A549 (cell line): ENCODE measurements around the gene AIRE. TPM values are rescaled to one million over a fixed set of nuclear protein-coding genes. Genes with fewer than 3 reads are reported as not detected.

Source experiments
- ATAC-seq, 2 experiments: fragments of 200-7000 bp in 1 of 2; fragments of >200 bp in 1 of 2; cut with Nextera tagmentation in 1 of 2; cut with Tn5 transposase in 1 of 2; 3 replicates each; pipeline versions ENCODE4 v1.8.0 to v1.9.1; 2018 to 2020; ENCODE audit warnings: mild to moderate bottlenecking in 1 of 2, moderate library complexity in 1 of 2
- CTCF ChIA-PET: fragments of 300-600 bp; sonication (Branson Sonifier 250); formaldehyde crosslinking; extraction: SDS; loops from one replicate; lab custom pipeline; 2021; ENCODE audit warnings: antibody characterized with exemption, inconsistent platforms; lab: Yijun Ruan, JAX
- POLR2A ChIA-PET: fragments of 350-600 bp; formaldehyde crosslinking; extraction: SDS; loops from one replicate; lab custom pipeline; 2021; ENCODE audit warnings: antibody characterized with exemption, inconsistent platforms; lab: Yijun Ruan, JAX
- DNase-seq, 2 experiments: peaks; one replicate each; pipeline versions ENCODE4 v3.0.0 to v3.0.0-alpha.2; 2011 to 2016; ENCODE audit warnings: low read depth in 1 of 2, low spot score in 1 of 2
- FAIRE-seq: peaks from 2 replicates; lab custom pipeline; 2011; peaks lifted over from hg19 to GRCh38; lab: Jason Lieb, UNC
- H3K27ac ChIP-seq, 2 experiments: fragments of >200 bp; sonication (Bioruptor Twin); formaldehyde crosslinking; 3 replicates each; pipeline ENCODE4 v1.5.1; 2016 to 2017
- H3K4me1 ChIP-seq: fragments of >200 bp; sonication (Bioruptor Twin); formaldehyde crosslinking; 3 replicates; pipeline ENCODE4 v1.6.1; 2016
- H3K4me2 ChIP-seq: fragments of >200 bp; sonication (Bioruptor Twin); formaldehyde crosslinking; 3 replicates; pipeline ENCODE4 v1.6.1; 2016
- H3K4me3 ChIP-seq: fragments of >200 bp; sonication (Bioruptor Twin); formaldehyde crosslinking; 3 replicates; pipeline ENCODE4 v1.5.1; 2016
- H3K9me3 ChIP-seq: fragments of >200 bp; sonication (Bioruptor Twin); formaldehyde crosslinking; 3 replicates; pipeline ENCODE4 v1.6.1; 2016
- BHLHE40 ChIP-seq: IDR thresholded peaks from 2 replicates; pipeline ENCODE4 v1.6.1; 2012; ENCODE audit warnings: low read depth, low read length, inconsistent platforms
- CHD2 ChIP-seq: fragments of 150-350 bp; IDR thresholded peaks from 2 replicates; pipeline ENCODE4 v1.6.1; 2014; ENCODE audit warnings: low read length; ENCODE audit not compliant: partially characterized antibody
- EHF ChIP-seq: fragments of 250-450 bp; sonication (Bioruptor Pico); IDR thresholded peaks from 2 replicates; pipeline ENCODE4 v1.5.0; 2020; ENCODE audit warnings: mild to moderate bottlenecking
- ESRRA ChIP-seq: fragments of 150-350 bp; IDR thresholded peaks from 2 replicates; pipeline ENCODE4 v1.6.1; 2014; ENCODE audit warnings: mild to moderate bottlenecking, low read length, borderline replicate concordance
- GATA3 ChIP-seq: IDR thresholded peaks from 2 replicates; pipeline ENCODE4 v1.6.1; 2012; ENCODE audit warnings: borderline replicate concordance
- HDAC2 ChIP-seq: fragments of 200-600 bp; sonication (generic); IDR thresholded peaks from 2 replicates; pipeline ENCODE4 v1.6.1; 2016
- HES2 ChIP-seq: fragments of >200 bp; sonication (Bioruptor Twin); formaldehyde crosslinking; IDR thresholded peaks from 2 replicates; pipeline ENCODE4 v1.6.1; 2016
- HEYL ChIP-seq: fragments of 250-450 bp; sonication (Bioruptor Pico); IDR thresholded peaks from 2 replicates; pipeline ENCODE4 v1.8.0; 2021; ENCODE audit warnings: mild to moderate bottlenecking, moderate library complexity
- HOXA7 ChIP-seq: fragments of 250-450 bp; sonication (Bioruptor Pico); IDR thresholded peaks from 2 replicates; pipeline ENCODE4 v1.5.0; 2020; ENCODE audit warnings: mild to moderate bottlenecking, moderate library complexity
- HOXB13 ChIP-seq: fragments of 250-450 bp; sonication (Bioruptor Pico); IDR thresholded peaks from 2 replicates; pipeline ENCODE4 v1.5.0; 2020; ENCODE audit warnings: low read depth, mild to moderate bottlenecking, moderate library complexity
- MAFK ChIP-seq: fragments of 450-650 bp; IDR thresholded peaks from 2 replicates; pipeline ENCODE4 v1.6.1; 2014; ENCODE audit not compliant: partially characterized antibody
- MAX ChIP-seq: IDR thresholded peaks from 2 replicates; pipeline ENCODE4 v1.6.1; 2012
- NPAS2 ChIP-seq: fragments of 250-450 bp; sonication (Bioruptor Pico); IDR thresholded peaks from 2 replicates; pipeline ENCODE4 v1.8.0; 2022; ENCODE audit warnings: mild to moderate bottlenecking, moderate library complexity, borderline replicate concordance
- PBX3 ChIP-seq: IDR thresholded peaks from 2 replicates; pipeline ENCODE4 v1.6.1; 2012
- PHF8 ChIP-seq: fragments of 200-600 bp; sonication (generic); IDR thresholded peaks from 2 replicates; pipeline ENCODE4 v1.6.1; 2016; ENCODE audit warnings: low read depth, mild to moderate bottlenecking, antibody characterized with exemption, moderate library complexity, borderline replicate concordance
- RAD21 ChIP-seq, 2 experiments: fragments of >200 bp in 1 of 2; sonication (Bioruptor Twin) in 1 of 2; formaldehyde crosslinking in 1 of 2; IDR thresholded peaks in 1 of 2; conservative IDR thresholded peaks in 1 of 2; 2 replicates in 1 of 2; 3 replicates in 1 of 2; pipeline ENCODE4 v1.6.1; 2012 to 2018; ENCODE audit warnings: inconsistent platforms in 1 of 2
- RARB ChIP-seq: fragments of 250-450 bp; sonication (Bioruptor Pico); IDR thresholded peaks from 2 replicates; pipeline ENCODE4 v1.8.0; 2021; ENCODE audit warnings: mild to moderate bottlenecking, moderate library complexity
- RCOR1 ChIP-seq: fragments of 150-350 bp; IDR thresholded peaks from 2 replicates; pipeline ENCODE4 v1.6.1; 2014; ENCODE audit warnings: antibody characterized with exemption, low read length, low read depth
- REST ChIP-seq: fragments of 200-600 bp; sonication (generic); IDR thresholded peaks from 2 replicates; pipeline ENCODE4 v1.6.1; 2016; ENCODE audit warnings: antibody characterized with exemption, mild to moderate bottlenecking, moderate library complexity
- RNF2 ChIP-seq: fragments of 200-600 bp; sonication (generic); IDR thresholded peaks from 2 replicates; pipeline ENCODE4 v1.6.1; 2016; ENCODE audit warnings: low read depth, mild to moderate bottlenecking, antibody characterized with exemption, moderate library complexity, borderline replicate concordance
- SMC3 ChIP-seq: fragments of >200 bp; sonication (Bioruptor Twin); formaldehyde crosslinking; IDR thresholded peaks from 3 replicates; pipeline ENCODE4 v1.6.1; 2018; ENCODE audit warnings: inconsistent platforms
- SREBF2 ChIP-seq: fragments of 450-650 bp; IDR thresholded peaks from 2 replicates; pipeline ENCODE4 v1.6.1; 2014; ENCODE audit warnings: mild to moderate bottlenecking, moderate library complexity
- ZNF302 ChIP-seq: fragments of 250-450 bp; sonication (Bioruptor Pico); IDR thresholded peaks from 2 replicates; pipeline ENCODE4 v1.9.0; 2021; ENCODE audit warnings: inconsistent platforms, mild to moderate bottlenecking, moderate library complexity
- ZSCAN20 ChIP-seq: fragments of 250-450 bp; sonication (Bioruptor Pico); IDR thresholded peaks from 2 replicates; pipeline ENCODE4 v1.8.0; 2022; ENCODE audit warnings: mild to moderate bottlenecking, moderate library complexity
- WGBS: methylation state at CpG from one replicate; pipeline ENCODE4 v1.1.6; 2017; ENCODE audit errors: missing lambda C conversion rate; 5-methylcytosine and 5-hydroxymethylcytosine counted together
- polyA plus RNA-seq, 4 experiments: library from polyadenylated mRNA; depleted of rRNA in 3 of 4; stranded (reverse); fragments of >200 nt; fragmentation: RNase III in 1 of 4; extraction: RNeasy Plus Mini Kit Qiagen cat#74134 plus additional on column Dnase treatment in 1 of 4; gene quantifications; 2 replicates in 3 of 4; 3 replicates in 1 of 4; pipeline ENCODE4 v1.2.3, GENCODE V29; 2011 to 2017
- TF ChIP-seq, protein P1 (sequence below): fragments of 150-350 bp; IDR thresholded peaks from 2 replicates; pipeline ENCODE4 v1.6.1; 2014; ENCODE audit warnings: low read depth, mild to moderate bottlenecking, low read length
- TF ChIP-seq, protein P2 (sequence below): IDR thresholded peaks from 2 replicates; pipeline ENCODE4 v1.6.1; 2012; ENCODE audit warnings: low read depth, borderline replicate concordance

Gene AIRE
- polyA plus RNA-seq, 2 of the 4 experiments (the other 2 are of a cell fraction), result not detected

- no peak for TF ChIP-seq NPAS2 (CRISPR knock-in tag)
- no peak for TF ChIP-seq ZSCAN20 (CRISPR knock-in tag)
- TF ChIP-seq SREBF2, result no peak
- TF ChIP-seq EHF (CRISPR knock-in tag), result no peak
- no peak for TF ChIP-seq HOXB13
- no peak for TF ChIP-seq SMC3
- TF ChIP-seq GATA3, result no peak
- TF ChIP-seq PBX3, result no peak
These were observed 26.4 kb downstream of the AIRE start (continued) for GRCh38 chr21:44312089-44312488.

GRCh38 chr21:44312716-44313115, 27.0 kb downstream of the AIRE start:
- TF ChIP-seq GATA3 (no peak), HDAC2 (no peak), RARB (CRISPR knock-in tag) (no peak), BHLHE40 (no peak), RNF2 (no peak), RCOR1 (no peak), REST (no peak), MAX (no peak)
- TF ChIP-seq, protein P1, sequence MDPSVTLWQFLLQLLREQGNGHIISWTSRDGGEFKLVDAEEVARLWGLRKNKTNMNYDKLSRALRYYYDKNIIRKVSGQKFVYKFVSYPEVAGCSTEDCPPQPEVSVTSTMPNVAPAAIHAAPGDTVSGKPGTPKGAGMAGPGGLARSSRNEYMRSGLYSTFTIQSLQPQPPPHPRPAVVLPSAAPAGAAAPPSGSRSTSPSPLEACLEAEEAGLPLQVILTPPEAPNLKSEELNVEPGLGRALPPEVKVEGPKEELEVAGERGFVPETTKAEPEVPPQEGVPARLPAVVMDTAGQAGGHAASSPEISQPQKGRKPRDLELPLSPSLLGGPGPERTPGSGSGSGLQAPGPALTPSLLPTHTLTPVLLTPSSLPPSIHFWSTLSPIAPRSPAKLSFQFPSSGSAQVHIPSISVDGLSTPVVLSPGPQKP, result no peak
- CTCF ChIA-PET, result interaction anchor here (1.6 kb wide), 1 partner anchor 25 kb away, joined by 4 read pairs; no protein-coding TSS in a partner anchor
- Histone ChIP-seq H3K9me3 (no peaks in the 10 kb centered on the region), H3K4me3 (no peak overlapping the region), H3K4me1 (no peaks in the 10 kb centered on the region), H3K27ac (no peak overlapping the region), H3K4me2 (no peak overlapping the region)
- WGBS, result 93% methylated on average over 9 of the region's 19 CpGs
- FAIRE-seq (no peak), DNase-seq (no peak), ATAC-seq (no peak)
- POLR2A ChIA-PET, result no interaction called here

GRCh38 chr21:44313451-44313850, 27.8 kb downstream of the AIRE start:
- no CpG with 5 or more reads among the region's 13 CpGs for WGBS
- ATAC-seq (no peak), DNase-seq (no peak), FAIRE-seq (no peak)
- Histone ChIP-seq H3K4me3 (no peak overlapping the region), H3K4me2 (no peak overlapping the region), H3K9me3 (no peaks in the 10 kb centered on the region), H3K4me1 (no peaks in the 10 kb centered on the region), H3K27ac (no peak overlapping the region)
- POLR2A ChIA-PET, result no interaction called here
- CTCF ChIA-PET, result interaction anchor here (1.6 to 3.1 kb wide), 2 partner anchors 8 to 24 kb away, joined by 4 to 15 read pairs; no protein-coding TSS in a partner anchor
- no peak for TF ChIP-seq ZNF302 (CRISPR knock-in tag)
- no peak for TF ChIP-seq GATA3
- no peak for TF ChIP-seq RAD21 (conservative IDR thresholded peaks at IDR 0.05 in 1 of 2, IDR thresholded peaks at IDR 0.05 in 1 of 2)
- no peak for TF ChIP-seq HEYL
- TF ChIP-seq MAX, result no peak
- TF ChIP-seq SREBF2, result no peak
- no peak for TF ChIP-seq PHF8
- TF ChIP-seq HES2, result no peak
- no peak for TF ChIP-seq RNF2
- no peak for TF ChIP-seq ZSCAN20 (CRISPR knock-in tag)
- no peak for TF ChIP-seq MAFK
- no peak for TF ChIP-seq HOXA7 (CRISPR knock-in tag)
- TF ChIP-seq, protein P2, sequence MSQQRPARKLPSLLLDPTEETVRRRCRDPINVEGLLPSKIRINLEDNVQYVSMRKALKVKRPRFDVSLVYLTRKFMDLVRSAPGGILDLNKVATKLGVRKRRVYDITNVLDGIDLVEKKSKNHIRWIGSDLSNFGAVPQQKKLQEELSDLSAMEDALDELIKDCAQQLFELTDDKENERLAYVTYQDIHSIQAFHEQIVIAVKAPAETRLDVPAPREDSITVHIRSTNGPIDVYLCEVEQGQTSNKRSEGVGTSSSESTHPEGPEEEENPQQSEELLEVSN, result no peak
- TF ChIP-seq, protein P1, result no peak
- TF ChIP-seq ESRRA, result no peak
- TF ChIP-seq CHD2, result no peak
